ENCODE measurements around the gene WDR45B.

Gene WDR45B

DNA sequence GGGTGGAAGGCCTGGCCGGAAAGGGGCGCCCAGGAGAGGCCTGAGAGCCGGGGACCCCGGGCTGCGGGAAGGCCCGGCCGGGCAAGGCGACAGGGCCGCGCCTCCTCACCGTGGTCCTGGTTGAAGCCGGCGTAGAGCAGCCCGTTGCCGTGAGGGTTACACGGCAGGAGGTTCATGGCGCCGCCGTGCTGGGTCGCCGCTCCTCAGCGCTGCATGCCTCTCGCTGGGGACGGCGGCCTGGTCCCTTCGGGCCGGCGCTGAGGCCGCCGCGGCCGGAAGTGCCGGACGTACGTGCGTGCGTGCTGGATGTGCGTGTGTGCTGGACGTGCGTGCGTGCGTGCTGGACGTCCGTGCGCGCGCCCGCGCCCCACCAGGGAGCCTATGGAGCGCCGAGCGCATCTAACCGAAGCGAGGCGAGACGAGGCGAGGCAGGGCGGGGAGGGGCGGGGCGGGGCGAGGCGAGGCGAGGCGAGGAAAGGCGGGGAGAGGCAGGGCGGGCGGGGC lies at the start of gene WDR45B:
WDR45B (minus strand) TSS at position 280 of the 504 bp plus-strand sequence; CDS start at position 176, 104 bp downstream.
- DNase-seq: peak; percentile 85

DNA sequence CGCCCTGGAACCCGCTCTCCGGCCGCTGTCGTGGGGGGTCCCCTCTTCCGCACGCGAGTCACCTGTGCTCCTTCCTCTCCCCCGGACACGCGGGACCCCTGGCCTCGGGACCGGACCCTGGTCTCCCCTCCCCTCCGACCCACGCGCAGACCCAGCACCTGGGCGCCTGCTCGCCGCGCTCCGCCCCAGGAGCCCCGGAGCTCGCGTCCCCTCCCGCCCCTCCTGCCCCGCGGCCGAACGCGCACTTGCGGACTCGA lies 49.5 kb upstream of the WDR45B start:
- DNase-seq: no peak

DNA sequence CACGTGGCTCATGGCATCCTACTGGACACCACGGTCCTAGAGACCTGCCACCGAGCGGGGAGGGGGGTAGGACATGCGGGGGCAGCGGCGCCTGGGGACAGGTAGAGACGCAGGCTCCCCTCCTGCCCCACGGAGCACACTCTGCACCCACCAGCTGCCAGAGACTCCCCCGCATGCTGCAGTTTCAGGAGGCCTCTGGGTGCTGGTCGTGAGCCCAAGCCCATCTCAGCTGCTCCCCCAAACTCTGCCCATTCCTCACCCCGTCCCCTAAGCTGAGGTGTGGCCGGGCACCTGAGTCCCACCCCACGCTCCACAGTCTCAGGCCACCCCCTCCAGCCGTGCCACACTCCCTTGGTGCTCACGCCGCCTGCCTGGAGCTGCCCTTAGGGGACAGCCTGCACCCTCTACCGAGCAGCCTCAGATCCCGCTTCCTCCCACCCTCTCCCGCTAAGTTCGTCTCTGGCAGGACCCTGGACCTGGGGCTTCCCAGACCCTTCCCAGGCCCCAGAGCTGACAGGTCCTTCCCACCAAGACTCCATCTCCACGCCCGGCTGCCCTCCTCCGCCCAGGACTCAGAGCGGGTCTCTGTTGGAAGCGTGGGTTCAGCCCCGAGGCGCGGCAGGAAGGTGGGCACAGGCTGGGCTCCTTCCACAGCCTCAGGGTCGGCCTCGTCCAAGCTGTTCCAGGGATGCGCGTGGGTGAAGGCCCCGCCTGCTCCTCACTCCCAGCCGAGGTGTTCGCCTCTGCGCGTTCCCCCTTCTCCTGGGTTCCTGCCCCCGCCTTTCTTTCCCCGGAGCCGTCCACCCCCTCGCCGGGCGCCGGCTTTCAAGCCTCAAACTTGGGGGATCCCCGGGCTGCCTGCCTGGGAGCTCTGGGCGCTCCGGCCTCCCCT lies 48.9 kb upstream of the WDR45B start:
- peak; percentile 6 for DNase-seq

DNA sequence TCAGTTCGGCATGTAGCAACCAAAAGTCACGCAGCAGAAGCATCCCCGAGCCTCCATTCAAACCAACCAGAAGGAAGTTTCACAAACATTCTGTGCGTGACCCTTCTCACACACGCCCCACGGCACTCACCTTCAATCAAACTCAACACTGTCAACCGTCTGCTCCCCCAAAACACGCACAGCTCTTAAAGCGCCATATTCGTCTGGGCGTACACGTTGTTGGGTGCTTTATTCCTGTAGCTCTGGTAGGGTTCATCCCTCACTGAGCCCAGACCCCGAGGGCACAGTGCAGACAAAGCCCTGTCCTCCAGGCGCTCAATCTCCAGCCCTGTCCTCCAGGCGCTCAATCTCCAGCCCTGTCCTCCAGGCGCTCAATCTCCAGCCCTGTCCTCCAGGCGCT lies 48.0 kb upstream of the WDR45B start:
- DNase-seq: no peak

DNA sequence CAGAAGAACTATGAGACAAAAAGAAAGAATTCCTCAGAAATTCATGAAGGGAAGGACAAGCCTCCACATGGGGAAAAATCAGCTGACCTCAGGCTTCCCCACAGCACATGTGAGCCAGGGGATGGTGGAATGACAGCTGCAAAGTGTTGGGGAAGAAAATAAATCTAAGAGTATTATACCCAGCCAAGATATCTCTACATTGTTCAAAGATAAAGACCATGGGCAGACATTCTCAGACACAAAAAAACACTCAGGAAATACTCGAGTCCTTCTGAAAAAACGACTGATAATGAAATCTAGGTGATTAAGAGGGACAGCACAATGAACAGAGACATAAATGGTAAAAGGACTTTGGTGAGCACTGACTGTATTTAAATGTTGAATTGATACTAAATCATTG lies 46.4 kb upstream of the WDR45B start:
- DNase-seq: no peak

DNA sequence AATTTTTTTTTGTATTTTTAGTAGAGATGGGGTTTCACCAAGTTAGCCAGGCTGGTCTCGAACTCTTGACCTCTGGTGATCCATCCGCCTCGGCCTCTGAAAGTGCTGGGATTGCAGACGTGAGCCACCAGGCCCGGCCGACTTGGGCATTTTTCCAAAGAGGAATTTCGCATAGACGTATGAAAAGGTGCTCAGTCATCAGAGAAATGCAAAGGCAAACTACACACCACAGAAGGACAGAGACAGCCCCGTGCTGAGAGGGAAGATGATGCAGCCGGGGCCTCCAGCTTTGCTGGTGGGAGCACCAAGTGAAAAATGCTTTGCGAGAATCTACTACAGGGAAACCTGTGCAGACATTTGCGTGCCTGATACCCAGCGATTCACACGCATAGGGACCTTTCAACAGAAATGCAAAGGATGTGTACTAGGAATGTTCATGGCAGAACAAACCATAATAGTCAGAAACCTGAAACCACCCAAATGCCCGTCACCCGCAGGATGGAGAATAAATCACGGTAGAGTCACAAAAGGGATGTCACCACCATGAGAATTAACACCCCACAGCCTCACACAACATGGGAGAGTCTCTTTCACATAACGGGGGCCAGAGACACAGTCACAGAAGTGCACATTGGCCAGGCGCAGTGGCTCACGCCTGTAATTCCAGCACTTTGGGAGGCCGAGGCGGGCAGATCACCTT lies 45.1 kb upstream of the WDR45B start:
- no peak for DNase-seq

DNA sequence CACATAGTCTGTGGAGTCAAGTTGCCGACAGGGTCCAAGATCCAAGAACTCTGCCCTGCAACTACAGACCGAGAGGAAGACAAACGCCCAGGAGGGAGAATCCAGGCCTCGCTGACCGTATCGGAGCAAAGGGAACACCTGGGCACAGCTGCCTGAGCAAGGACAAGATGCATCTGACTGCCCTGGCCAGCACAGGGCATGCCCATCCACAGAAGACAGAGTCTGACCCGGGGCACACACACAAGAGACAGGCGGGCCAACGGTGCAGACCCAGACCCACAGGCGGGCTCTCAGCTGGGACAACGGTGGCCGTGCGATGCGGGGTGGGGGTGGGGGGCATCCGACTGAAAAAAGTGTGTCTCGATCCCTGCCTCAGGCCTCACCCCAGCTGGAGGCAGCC lies 44.0 kb upstream of the WDR45B start:
- DNase-seq: no peak

DNA sequence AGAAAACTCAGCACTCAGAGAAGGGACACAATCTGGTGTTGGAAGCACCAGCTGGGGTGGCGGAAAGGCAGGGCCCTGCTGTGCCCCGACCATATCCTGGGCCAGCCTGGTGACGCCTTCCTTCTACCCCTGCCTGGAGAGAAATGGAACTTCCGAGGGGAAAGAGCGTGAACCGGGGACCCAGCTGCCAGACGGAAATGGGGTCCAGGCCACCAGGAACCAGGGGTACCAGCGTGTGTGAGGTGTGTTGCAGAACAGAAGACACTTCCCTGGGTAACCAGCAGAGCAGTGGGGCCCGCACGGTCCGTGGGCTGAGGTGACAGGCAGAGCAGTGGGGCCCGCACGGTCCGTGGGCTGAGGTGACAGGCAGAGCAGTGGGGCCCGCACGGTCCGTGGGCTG lies 43.5 kb upstream of the WDR45B start:
- no peak for DNase-seq

DNA sequence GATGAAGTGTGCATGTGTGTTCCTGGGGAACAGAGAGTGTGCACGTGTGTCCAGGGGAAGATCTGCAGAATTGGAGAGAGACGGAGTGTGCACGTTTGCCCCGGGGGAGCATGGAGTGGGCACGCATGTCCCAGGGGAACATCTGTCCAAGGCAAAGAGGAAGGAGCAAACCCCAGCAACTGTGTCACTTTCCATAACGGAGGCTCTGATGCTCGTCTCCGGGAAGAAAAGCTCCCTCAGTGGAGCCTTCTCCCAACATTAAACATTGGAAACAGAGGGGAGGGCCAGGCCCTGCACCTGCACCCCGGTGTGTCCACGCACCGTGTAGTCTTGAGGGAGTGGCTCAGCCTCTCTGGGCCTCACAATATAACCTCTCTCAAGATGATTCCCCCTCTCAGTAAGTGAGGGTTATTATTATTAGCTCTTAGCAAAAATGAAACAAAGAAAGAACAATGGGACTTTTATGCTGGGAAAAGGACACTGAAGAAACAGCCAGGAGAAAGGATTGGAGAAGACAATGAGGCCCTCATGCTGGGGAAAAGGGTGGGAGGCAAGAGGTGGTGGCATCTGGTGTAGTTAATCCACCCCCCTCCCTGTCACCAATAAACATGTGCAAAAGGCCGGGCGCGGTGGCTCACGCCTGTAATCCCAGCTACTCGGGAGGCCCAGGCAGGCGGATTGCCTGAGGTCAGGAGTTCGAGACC lies 42.7 kb upstream of the WDR45B start:
- DNase-seq: no peak

DNA sequence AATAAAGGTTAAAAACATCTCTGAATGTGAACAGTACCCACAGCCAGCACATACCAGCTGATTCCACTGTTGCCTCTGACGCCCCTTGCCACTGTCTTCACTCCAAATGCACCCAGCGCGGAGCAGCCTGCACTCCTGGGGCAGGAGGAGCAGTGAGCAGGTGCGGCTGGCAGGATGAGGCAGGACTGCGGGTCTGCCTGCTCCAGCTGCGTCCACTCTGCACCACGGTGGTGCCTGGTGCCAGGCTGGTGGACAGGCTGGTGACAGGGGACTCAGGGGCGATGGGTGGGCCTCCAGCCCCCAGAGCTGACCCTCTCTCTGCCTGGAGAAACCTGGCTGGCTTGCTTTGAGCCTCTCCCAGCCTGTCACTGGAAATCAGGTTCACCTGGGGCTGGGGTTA lies 40.8 kb upstream of the WDR45B start:
- no peak for DNase-seq

DNA sequence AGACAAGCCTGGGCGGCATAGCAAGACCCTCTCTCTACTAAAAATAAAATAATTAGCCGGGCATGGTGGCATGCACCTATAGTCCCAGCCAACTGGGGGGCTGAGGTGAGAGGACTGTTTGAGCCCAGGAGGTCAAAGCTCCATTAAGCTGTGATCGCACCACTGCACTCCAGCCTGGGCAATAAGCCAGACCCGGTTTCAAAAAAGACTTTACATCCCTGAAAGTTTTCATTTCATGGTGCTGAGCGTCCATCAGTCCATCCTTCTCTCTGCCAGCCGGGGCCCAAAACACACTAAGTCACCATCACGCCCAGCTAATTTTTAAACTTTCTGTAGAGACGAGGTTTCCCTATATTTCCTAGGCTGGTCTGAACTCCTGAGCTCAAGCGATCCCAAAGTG lies 39.6 kb upstream of the WDR45B start:
- DNase-seq: no peak

DNA sequence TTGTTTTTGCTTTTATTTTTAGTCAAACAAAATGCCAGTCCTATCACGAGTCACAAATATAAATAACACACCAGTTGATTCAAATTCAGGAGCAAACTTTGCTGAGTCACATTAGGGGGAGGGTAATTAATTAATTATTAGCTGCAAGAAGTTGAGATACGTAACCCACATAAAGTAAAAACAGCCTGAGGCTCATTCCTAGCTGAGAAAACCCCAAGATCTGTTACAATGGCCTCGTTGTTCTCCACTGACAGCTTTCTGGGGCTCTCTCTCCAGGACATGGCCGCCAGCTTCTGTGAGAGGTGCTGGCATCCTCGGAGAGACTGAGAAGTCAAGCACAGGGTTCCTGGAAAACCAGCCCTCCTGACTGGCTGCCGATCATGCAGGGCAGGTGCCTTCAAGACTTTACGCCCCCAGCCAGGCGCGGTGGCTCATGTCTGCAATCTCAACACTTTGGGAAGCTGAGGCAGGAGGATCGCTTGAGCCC lies 39.2 kb upstream of the WDR45B start:
- DNase-seq: no peak

DNA sequence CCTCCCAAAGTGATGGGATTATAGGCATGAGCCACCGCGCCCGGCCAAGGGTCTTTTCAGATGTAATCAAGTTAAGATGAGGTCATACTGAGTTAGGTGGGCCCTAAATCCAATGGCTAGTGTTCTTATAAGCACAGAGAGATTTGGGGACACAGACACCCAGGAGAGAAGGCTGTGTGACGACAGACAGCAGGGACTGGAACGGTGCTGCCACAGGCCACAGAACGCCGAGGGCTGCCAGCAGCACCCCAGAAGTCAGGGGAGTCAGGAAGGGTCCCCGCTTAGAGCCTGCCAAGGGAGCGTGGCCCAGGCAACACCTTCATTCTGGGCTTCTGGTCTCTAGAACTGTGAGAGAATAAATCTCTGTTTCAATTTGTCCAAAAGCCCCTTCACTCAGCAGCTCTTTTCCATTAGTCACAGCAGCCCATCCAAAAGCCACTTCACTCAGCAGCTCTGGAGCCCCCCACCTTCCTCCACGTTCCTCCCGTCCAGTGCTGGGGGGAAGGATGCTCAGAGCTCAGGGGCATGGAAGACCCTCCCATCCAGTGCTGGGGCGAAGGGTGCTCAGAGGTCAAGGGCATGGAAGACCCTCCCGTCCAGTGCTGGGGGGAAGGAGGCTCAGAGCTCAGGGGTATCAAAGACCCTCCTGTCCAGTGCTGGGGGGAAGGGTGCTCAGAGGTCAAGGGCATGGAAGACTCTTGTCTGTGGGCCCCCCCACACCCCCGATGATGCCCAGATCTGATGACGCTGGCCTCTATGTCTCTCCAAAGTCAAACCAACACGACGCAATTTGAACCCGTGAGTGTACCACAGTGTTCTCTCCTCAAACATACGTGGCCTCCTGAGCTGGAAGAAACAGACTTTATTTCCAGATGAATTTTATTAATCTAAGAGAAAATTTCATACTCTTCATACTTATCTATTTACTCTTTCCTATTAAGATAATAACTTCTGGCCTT lies 38.4 kb upstream of the WDR45B start:
- no peak for DNase-seq

DNA sequence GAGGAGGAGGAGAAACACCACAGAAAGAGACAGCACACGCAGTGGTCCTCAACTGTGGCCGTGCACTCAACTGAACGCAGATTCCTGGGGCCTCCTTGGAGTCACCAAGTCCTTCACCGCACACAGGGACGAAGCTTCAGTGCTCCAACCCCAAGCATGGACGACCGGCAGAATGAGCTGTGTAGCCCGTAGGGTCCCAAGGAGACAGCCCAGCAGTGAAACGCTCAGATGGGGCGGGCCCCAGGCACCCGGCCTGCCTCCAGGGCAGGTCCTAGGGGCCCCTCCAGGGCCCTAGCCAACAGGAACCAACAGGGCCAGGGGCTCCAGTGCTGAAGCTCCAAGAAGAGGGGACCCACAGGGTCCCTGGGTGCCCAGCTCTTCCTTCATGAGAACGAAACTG lies 37.0 kb upstream of the WDR45B start:
- no peak for DNase-seq

DNA sequence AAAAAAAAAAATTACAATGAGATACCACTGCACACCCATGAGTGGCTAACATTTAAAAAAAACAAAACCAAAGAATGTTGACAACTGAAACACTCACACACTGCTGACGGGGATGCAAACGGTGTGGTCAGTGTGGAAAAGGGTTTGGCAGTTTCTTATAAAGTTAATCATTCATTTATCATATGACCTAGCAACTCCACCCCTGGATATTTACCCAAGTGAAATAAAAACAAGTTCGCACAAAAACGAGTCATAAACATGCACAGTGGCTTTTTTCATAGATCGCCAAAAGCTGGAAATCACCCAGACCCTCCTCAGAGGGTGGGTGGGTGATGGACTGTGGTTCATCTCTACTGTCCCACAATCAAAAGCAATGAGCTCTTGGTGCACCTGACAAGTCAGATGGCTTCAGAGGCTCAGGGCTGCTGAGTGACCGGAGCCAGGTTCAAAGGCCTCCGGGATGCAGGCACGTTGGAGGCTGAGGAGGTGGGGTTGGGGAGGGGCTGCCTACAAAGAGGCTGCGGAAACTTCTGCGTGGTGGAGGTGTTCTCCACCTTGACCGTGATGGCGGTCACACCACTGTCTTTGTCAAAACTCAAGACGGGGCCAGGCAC lies 36.1 kb upstream of the WDR45B start:
- DNase-seq: no peak

DNA sequence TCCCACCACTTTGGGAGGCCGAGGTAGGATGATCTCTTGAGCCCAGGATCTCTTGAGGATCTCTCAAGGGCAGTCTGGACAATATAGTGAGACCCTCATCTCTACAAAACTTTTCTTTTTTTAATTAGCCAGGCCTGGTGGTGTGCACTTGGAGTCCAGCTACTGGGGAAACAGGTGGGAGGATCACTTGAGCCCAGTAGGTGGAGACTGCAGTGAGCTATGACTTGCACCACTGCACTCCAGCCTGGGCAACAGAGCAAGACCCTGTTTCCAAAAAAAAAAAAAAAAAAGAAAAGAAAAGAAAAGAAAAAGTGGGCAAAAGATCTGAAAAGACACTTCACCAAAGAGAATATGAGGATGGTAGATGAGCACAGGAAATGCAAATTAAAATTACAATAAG lies 35.3 kb upstream of the WDR45B start:
- DNase-seq: no peak

DNA sequence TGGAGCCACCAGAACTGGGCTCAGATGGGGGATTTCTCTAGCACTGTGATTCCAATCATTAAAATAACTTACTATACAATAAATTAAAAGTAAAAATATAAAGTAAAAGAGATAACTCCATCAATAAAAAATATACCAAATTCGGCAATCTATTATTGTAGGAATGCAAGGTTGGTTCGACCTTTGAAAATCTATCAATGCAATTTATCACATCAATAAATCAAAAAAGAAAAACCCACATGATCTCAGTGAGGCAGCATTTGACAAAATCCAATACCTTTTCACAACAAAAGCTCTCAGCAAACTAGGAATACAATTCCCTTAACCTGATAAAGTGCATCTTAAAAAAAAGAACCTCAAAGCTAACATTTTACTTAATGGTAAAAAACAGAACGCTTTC lies 33.3 kb upstream of the WDR45B start:
- no peak for DNase-seq

DNA sequence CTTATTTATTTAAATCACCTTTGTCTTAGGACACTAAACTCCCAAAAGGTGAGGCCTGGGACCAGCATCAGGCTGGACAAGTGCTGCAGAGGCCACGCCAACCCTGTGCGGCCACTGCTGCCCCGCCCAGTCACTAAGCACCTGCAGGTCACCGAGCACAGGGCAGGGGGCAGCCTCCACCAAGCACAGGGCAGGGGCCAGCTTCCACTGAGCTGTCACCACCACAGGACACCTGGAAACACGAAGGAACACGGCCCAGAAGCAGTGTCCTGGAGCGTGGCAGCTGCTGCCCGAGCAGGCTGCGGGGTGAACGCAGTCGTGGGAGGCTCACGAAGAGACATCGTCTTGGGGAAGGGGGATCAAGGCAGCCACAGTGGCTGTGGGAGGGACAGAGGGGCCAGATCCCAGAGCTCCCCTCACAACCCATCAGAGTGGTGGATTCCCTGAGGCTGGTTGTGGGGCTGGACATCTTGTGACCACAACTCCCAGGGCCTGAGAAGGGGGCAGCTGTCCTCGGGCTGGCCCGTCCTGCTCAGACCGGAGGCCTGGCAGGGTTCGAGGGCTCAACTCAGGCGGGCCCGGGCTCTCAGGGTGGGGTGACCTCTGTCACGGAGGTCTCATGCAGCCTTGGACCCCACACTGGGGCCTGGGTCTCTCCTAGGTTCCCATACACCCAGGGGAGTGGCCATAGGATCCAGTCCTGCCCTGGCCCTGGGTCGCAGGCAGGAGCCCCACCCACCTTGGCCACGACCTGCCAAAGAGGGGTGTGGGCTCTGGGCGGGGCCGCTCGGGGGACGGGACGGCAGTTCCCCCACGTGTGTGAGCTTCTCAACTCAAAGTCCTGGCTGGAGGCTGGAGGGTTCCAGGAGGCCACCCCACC lies 31.6 kb upstream of the WDR45B start:
- DNase-seq: no peak

DNA sequence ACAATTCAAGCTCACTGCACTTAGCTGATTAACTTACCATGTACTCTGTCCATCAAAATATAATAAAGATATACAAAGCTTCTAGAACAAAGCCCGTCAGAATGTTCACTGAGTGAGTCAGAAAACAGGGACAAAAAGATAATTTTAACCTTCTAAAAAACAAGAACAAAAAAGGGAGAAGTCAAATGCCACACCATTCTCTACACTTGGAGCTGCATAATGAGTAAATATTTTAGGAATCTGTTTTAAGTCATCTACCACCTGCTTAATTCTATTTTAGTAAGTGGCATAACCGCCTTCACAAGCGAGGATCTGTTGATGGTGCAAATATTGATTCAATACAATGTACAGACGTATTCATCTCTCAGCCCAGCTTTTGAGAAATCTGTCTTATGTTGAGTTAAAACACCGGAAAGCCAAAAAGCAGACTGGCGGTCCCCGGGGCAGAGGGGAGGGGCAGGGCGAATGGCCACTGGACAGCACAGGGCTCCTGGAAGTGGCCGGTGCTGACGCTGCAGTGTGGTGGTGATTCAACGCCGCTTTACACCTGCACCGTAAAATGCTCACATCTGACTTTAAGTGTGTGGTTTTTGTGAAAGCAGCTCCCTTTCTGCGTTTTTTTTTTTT lies 30.1 kb upstream of the WDR45B start:
- DNase-seq: no peak

DNA sequence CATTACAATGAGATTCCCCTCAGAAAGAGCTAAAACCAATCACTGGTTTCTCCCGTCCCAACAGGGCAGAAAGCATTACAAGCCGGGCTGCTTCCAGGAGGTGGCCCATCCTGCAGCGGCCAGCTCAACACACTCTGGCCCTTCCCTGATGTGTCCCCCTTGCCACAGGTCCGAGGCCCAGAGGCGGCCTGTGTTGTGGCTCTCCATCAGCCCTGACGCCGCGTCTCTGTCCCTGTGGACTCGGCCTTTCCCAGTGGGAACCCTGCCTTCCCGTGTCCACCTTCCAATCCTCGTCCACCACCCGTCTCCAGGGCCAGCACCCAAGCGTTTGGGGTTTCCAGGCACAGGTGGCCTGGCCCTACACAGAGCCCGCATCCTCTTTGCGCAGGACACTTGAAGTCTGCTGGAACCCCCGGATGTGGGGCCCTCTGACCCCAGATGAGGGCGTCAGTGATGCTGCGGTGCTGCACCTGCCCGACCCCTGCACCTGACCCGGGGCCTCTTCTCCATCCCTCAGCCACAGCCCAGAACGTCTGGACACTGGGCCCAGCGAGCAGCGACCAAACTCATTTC lies 29.2 kb upstream of the WDR45B start:
- no peak for DNase-seq

Data from activated CD4-positive, alpha-beta T cell treated with anti-CD3 and anti-CD28 coated beads, Interleukin-2, amount 50 U/mL, for 1 hour (primary cell).